PC-3 (cell line): ENCODE results near the gene PSD.

Experiments used
- EZH2 ChIP-seq: fragments of 300-600 bp; sonication (generic); IDR thresholded peaks from one replicate; pipeline ENCODE4 v1.6.1; 2017; ENCODE audit warnings: antibody characterized with exemption, mild to moderate bottlenecking, low read length; ENCODE audit not compliant: unreplicated experiment
- TF ChIP-seq, protein P1 (sequence below): fragments of 300-600 bp; sonication (generic); conservative IDR thresholded peaks from 2 replicates; pipeline ENCODE4 v1.5.1; 2017; ENCODE audit warnings: antibody characterized with exemption, low read depth, mild to moderate bottlenecking, low read length

DNA sequence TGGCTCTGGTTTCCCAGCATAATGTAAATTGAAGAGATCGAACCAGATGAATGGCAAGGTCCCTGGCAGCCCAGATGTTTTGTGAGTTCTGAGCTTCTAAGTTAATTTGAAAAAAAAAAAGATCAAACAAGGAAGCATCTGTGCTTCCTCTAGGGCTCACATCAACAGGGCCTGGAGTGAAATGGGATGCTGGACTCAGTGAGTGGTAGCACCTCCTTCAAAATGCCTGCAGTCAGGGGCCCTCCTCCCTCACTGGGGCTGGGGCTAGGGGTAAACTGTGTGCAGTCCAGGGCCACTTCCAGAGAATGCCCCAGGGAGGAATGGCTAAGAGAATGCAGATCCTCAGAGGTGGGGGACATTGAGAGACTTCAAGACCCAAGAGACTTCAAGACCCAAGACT, 19.8 kb upstream of the PSD start:
- TF ChIP-seq, protein P1, sequence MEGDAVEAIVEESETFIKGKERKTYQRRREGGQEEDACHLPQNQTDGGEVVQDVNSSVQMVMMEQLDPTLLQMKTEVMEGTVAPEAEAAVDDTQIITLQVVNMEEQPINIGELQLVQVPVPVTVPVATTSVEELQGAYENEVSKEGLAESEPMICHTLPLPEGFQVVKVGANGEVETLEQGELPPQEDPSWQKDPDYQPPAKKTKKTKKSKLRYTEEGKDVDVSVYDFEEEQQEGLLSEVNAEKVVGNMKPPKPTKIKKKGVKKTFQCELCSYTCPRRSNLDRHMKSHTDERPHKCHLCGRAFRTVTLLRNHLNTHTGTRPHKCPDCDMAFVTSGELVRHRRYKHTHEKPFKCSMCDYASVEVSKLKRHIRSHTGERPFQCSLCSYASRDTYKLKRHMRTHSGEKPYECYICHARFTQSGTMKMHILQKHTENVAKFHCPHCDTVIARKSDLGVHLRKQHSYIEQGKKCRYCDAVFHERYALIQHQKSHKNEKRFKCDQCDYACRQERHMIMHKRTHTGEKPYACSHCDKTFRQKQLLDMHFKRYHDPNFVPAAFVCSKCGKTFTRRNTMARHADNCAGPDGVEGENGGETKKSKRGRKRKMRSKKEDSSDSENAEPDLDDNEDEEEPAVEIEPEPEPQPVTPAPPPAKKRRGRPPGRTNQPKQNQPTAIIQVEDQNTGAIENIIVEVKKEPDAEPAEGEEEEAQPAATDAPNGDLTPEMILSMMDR: no peak
- TF ChIP-seq EZH2: no peak
